ENCODE results near the gene TARP.
"Not testable (repeated sequence)": the region's sequence is repeated elsewhere in the genome, so short reads cannot be mapped to it uniquely, and the experiment has no call there.

The TARP gene

DNA sequence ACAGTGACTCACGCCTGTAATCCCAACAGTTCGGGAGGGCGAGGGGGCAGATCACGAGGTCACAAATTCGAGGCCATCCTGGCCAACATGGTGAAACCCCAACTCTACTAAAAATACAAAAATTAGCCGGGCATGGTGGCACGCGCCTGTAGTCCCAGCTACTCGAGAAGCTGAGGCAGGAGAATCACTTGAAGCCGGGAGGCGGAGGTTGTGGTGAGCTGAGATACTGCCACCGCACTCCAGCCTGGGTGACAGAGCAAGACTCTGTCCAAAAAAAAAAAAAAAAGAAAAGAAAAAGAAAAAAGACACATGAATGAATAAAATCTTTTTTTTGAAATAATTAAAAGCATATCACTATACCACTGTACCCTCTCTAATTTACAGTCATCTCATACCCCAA, 11.8 kb downstream of the TARP start:
- DNase-seq (ENCODE audit: low spot score): not testable (repeated sequence)

DNA sequence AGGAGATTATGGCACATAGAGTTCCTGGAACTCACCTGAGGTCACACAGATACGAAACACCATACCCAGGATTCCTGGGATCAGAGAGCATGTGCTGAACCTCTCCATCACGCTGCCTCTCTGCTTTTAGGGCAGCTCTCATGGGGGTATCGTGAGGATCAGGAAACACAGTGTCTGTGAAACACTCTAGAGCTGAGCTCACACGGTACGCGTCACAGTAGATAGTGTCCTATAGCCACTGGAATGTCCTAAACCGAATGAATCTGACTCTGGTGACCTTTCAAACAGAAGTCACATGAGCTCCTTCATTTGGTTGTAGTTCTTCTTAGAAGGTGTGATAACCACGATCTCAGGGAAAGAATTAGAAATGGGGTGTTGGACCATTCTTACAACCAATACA, 14.3 kb downstream of the TARP start:
- not testable (repeated sequence) for DNase-seq (ENCODE audit: low spot score)

DNA sequence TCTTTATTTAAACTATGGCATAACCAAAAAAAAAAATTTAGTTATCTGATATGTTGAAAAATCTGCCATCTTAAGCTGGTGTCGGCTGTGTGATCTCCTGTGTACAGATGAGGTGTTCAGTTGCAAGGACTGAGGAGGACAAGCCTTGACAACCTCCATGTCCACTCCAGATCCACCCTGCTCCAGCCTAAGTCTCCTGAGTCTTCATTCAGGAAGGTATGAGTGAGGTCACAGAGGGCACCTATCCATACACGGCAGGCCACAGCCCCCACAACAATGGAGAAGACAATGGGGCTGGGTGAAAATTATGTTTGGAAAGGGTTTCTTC, 16.1 kb downstream of the TARP start:
- DNase-seq (ENCODE audit: low spot score): no peak

DNA sequence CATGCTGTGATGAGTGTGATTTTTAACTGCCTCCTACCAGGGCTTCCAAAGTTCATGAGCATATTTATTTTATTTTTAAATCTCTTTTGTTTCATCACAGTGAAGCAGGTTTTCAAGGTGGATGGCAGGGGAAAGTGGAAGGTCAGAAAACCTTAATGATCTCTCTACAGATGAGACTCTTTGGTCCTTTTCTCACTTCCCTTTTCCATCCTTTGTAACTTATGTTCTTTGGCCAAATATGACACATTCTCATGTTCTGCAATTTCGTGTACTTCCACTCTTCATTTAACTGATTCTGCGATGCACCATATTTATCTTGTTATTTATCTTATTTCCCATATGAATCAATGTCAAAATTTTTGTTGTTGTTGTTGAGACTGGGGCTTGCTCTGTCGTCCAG, 23.6 kb downstream of the TARP start:
- not testable (repeated sequence) for DNase-seq (ENCODE audit: low spot score)

DNA sequence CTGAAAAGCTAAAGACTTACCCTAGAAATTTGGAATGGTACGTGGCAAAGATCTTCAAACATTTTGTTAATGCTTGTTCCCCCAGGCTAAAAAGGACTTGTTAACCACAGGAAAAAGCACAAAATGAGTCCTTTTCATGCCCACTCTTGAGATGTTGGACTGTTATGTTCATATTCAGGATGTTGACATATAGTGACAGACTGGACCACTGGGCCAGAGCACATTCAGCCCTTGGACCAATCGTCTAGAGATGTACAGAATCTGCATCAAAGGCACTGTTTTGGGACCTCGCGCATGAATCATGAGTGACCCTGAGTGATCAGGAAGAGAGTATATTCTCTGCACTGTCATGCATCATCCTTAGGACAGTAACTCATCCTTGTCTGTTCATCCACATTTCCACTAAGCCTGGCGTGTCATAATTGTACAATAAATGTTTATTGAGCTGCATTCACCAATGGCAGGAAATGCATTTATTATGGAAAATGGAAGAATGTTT, 25.3 kb downstream of the TARP start:
- no peak for DNase-seq (ENCODE audit: low spot score)

DNA sequence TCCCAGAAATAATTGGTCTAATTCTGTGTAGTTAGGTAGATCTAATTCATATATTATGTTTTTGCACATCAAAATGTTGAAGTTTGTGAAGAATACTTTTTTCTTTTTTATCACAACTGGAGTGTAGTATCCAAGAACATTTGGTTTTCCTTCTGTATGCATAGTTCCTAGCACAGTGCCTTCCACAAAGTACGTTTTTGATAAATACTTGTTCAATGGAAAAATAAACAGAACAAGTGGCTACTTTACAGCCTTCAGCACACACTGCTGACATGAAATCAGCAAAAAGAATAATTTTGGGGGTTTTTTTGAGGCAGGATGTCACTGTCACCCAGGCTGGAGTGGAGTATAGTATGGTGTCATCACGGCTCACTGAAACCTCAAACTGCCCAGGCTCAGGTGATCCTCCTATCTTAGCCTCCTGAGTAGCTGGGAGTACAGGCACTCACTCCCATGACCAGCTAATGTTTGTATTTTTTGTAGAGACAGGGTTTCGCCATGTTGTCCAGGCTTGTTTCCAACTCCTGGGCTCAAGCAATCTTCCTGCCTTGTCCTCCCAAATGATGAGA, 27.9 kb downstream of the TARP start:
- no peak for DNase-seq (ENCODE audit: low spot score)

DNA sequence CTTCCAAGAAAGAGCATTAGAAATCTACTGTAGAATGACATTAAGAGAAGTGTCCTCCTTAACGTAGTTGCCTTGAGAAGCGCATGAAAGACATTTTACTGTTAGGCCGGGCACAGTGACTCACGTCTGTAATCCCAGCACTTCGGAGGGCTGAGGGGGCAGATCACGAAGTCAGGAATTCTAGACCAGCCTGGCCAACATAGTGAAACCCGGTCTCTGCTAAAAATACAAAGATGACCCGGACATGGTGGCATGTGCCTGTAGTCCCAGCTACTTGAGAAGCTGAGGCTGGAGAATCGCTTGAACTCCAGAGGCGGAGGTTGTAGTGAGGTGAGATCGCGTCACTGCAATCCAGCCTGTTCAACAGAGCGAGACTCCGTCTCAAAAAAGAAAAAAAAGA, 28.9 kb downstream of the TARP start:
- no peak for DNase-seq (ENCODE audit: low spot score)

DNA sequence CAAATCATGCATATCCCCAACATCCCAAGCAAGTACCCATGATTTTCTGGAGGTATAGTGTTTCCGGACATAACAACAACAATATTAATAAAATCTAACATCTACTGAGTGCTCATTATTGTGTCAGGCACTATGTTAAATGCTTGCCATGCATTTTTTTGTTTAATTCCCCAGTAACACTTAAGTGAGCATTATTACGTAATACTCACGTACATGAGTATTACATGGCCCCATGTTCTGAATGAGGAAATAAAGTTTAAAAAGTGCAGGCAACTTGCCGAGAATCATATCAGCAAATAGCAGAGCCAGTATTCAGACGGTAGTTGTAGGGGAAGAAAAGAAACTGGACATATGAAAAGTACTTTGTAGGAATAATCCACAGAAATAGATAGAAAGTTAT, 30.1 kb downstream of the TARP start:
- not testable (repeated sequence) for DNase-seq (ENCODE audit: low spot score)

DNA sequence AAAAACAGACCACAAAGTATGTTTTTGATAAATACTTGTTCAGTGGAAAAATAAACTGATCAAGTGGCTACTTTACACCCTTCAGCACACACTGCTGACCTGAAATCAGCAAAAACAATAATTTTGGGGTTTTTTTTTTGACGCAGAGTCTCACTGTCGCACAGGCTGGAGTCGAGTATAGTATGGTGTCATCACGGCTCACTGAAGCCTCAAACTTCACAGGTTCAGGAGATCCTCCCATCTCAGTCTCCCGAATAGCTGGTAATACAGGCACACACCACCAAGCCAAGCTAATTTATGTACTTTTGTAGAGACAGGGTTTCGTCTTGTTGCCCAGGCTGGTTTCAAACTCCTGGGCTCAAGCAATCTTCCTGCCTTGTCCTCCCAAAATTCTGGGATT, 30.6 kb downstream of the TARP start:
- DNase-seq (ENCODE audit: low spot score): no peak

DNA sequence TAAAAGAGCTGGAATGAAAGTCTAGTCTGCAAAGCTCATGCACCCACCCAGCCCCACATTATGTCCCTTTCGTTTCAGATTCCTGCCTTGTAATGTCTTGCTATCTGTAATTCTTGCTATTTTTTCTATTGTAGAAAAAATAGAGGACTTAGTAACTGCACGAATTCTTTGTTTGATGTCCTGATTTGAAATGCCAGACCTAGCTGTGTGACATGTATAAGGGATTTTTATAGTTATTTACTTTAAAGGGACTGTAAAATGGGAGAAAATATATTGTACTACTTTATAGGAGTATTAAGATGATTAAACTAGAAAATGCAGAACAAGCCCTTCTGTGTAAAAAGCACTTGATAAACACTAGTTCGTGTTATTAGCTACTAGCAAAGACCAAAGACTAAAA, 32.4 kb downstream of the TARP start:
- no peak for DNase-seq (ENCODE audit: low spot score)

DNA sequence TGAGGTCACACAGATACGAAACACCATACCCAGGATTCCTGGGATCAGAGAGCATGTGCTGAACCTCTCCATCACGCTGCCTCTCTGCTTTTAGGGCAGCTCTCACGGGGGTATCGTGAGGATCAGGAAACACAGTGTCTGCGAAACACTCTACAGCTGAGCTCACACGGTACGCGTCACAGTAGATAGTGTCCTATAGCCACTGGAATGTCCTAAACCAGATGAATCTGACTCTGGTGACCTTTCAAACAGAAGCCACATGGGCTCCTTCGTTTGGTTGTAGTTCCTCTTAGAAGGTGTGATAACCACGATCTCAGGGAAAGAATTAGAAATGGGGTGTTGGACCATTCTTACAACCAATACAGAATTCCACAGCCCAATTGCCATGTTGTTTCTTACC, 34.3 kb downstream of the TARP start:
- not testable (repeated sequence) for DNase-seq (ENCODE audit: low spot score)

DNA sequence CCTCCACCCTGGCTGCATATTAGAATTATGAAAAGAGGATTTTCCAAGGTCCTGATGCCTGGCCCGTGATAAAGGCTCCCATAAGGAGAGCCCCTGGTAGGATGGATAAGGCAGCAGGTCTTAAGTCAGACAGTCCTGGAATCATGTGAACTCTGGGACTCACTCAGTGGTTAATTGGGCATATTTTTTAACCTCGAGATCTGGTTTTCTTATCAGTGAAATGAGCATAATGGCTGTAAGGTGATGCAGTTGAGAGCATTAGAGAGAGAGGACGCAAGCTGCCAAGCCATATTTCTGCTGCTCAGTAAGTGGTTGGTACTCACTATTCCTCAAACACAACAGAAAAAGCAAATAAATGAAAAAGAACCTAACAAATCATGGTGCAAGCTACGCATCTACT, 37.8 kb downstream of the TARP start:
- DNase-seq (ENCODE audit: low spot score): no peak

DNA sequence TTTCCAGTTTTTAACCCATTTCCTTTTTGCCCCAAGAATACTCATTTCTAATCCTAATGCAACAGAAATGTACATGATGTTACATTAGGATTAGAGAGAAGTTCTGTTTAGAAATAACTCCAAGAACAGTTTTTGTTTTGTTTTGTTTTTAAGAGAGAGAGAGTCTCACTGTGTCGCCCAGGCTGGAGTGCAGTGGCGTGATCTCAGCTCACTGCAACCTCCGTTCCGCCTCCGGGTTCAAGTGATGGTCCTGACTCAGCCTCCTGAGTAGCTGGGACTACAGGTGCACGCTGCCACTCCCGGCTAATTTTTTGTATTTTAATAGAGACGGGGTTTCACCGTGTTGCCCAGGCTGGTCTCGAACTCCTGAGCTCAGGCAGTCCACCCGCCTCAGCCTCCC, 38.7 kb downstream of the TARP start:
- DNase-seq (ENCODE audit: low spot score): not testable (repeated sequence)

DNA sequence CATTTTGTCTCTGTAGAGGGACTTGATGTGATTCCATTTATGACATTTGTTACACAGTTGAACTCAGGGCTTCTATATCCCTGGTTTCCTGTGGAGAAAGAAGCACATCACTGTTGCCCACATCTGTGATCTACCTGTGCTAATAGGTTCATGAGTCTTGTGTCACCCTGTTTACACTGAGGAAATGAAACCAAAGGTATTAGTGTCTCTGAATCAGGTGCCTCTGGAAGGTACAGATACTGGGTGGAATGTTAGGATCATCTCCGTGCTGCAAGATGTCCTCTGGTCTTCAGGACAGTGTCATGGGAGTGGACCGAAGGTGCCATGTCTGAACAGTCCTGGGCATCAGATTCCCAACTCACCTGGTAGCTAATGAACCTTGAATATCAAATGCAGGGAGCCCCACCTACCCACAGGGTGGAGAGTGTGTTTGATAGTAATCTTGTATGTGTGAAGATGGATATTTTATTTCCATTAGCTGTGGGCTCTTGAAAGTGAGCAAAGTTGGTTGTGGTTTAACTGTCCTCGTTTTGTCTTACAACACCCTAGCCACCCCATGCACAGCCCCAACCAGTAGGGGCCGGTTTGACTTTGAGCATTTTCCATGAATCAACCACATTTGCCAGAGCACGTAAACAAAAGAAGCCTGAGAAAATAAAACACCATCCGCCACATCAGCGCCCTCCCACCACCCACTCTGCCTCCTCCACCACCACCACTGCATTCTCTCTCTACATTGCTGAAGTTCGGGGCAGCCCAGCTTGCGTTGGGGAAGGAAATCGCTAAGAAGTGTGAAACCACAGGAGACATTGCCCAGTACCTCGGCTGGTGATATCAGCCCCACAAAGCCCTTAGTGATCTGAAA, 40.7 kb downstream of the TARP start:
- DNase-seq (ENCODE audit: low spot score): no peak

DNA sequence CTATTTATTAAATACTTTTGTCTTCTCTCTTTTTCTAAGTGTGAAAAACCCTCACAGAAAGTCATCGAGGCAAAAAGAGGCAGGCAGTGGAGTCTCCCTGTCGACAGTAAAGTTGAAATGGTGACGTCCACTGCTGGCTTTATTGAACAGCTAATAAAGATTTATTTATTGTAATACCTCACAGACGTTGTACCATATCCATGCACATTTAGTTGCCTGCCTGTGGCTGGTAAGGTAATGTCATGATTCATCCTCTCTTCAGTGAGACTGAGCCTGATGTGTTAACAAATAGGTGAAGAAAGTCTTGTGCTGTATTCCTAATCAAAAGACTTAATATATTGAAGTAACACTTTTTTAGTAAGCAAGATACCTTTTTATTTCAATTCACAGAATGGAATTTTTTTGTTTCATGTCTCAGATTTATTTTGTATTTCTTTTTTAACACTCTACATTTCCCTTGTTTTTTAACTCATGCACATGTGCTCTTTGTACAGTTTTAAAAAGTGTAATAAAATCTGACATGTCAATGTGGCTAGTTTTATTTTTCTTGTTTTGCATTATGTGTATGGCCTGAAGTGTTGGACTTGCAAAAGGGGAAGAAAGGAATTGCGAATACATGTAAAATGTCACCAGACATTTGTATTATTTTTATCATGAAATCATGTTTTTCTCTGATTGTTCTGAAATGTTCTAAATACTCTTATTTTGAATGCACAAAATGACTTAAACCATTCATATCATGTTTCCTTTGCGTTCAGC, 43.4 kb downstream of the TARP start:
- no peak for DNase-seq (ENCODE audit: low spot score)

DNA sequence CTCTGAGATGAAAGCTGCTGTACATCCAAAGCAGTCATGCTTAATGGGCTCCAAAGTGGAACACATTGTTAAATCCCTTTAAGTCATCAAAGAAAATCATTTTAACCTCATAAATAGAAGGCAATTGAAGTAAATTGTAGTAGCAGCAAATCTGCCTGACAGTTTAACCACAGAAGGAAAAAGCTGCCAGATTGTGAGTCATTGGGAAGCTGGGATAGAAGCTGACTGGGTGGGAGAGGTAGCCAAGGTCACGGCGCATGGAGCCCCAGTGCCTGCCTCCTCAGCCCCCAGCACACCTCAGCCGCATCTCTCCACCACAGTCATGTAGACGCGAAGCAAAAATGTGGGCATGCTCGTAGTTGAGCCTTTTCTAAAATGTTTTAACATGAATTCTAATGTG, 44.0 kb downstream of the TARP start:
- no peak for DNase-seq (ENCODE audit: low spot score)

DNA sequence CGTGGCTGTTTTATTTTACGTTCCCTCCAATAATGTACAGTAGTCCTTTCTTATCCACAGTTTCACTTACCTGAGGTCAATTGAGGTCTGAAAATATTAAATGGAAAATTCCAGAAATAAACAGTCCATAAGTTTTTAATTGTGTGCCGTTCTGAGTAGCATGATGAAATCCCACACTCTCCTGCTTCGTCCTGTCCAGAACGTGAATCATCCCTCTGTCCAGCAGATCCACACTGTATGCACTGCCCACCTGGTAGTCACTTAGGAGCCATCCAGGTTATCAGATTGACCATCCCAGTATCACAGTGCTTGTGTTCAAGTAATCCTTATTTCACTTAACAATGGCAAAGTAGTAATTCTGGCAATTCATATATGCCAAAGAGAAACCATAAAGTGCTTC, 49.0 kb downstream of the TARP start:
- no peak for DNase-seq (ENCODE audit: low spot score)

DNA sequence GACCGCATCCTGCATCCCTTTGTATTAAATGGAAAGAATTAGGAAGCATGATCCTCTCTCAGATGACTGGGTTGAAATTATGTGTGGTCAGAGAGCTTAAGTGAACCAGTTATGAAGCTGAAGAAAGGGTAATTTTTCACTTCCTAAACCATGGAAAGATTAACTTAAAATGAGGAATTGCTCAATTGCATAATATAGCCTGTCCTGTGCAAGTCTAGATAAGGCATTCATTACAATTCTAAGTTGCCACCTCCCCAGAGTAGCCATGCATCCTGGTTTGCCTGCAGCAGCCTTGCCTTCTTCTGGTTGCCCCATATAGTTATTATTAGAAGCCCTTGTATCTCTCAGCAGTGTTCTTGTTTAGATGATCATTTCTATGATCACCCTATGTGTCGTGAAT, 50.1 kb downstream of the TARP start:
- DNase-seq (ENCODE audit: low spot score): no peak

DNA sequence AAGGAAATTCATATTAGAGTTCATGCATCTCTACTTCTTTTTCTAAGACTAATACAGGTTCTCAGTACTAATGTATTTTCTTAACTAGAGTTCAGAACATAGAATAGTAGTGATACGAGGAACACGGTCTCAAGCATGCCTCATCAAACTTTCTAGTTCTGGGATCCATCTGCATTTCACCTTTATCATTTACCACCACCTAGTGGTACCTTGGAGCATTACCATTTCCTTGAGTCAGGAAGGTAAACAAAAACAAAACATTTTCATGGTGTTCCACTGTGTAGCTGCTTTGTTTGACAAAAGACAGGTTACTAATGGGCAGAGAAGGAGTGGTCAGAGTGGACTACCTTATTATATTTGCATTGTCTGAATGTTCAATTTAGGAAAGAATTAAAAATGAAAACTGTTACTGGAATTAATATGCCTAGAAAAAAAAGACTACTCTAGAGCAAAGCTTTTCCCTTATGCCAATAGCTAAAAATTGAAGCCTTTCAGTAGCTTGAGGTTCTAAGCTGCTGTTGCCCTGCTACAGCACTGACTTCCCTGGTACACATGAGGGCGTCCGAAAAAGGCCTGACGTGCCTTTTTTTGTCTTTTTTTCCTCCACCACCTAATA, 50.8 kb downstream of the TARP start:
- peak; percentile 16 for DNase-seq (ENCODE audit: low spot score)

DNA sequence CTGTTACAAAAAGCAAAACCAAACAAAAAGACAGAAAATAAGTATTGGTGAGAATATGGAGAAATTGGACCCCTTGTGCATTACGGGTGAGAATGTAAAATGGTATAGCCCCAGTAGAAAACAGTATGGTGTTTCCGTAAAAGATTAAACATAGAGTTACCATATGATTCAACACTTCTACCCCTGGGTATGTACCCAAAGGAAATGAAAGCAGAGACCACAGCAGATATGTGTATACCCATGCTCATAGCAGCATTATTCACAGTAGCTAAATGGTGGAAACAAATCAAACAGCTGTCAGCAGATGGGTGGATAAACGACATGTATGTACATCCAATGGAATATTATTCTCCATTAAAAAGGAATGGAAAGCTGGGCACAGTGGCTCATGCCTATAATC, 53.0 kb downstream of the TARP start:
- DNase-seq (ENCODE audit: low spot score): no peak

DNA sequence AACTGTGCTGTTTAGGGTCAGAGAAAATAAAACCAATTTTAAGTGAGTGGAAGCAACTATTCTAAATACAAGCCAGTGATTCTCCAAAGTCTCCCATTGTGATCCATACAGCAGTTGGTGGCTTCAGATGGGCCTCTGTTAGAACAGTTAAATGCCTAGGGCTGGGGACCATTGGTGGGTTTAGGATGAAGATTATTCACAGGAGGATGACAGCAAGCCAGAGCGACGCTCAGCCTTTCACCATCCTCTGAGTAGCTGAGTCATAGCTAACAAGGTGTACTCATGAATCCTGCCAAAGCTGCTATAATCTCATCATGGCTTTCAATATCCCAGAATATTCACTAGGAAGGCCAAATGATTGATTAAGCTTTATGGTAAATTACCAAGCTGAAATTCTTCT, 55.8 kb downstream of the TARP start:
- DNase-seq (ENCODE audit: low spot score): no peak

Measured in hepatic stellate cell (primary cell).